Hepatocyte (in vitro differentiated cells): ENCODE measurements around the gene KRTAP12-2. TPM values are rescaled to one million over a fixed set of nuclear protein-coding genes. Genes with fewer than 3 reads are reported as not detected.
"Not testable (repeated sequence)": the region's sequence is repeated elsewhere in the genome, so short reads cannot be mapped to it uniquely, and the experiment has no call there.

Experiments used
- DNase-seq: peaks from one replicate; pipeline ENCODE4 v3.0.0-alpha.2; 2016; ENCODE audit warnings: low spot score
- H2AFZ ChIP-seq: fragments of 200-600 bp; sonication (generic); 2 replicates; pipeline ENCODE4 v1.6.0; 2016; ENCODE audit warnings: antibody characterized with exemption, mild to moderate bottlenecking
- H3K27ac ChIP-seq: fragments of 200-600 bp; sonication (generic); 2 replicates; pipeline ENCODE4 v1.5.1; 2016; ENCODE audit warnings: mild to moderate bottlenecking
- H3K27me3 ChIP-seq: fragments of 200-600 bp; sonication (generic); 2 replicates; pipeline ENCODE4 v1.6.1; 2016
- H3K36me3 ChIP-seq: fragments of 200-600 bp; sonication (generic); replicated peaks from 2 replicates; pipeline ENCODE4 v1.5.1; 2016; ENCODE audit warnings: low read depth; ENCODE audit not compliant: insufficient read depth
- H3K4me1 ChIP-seq: fragments of 200-600 bp; sonication (generic); 2 replicates; pipeline ENCODE4 v1.5.1; 2016; ENCODE audit warnings: mild to moderate bottlenecking, moderate library complexity; ENCODE audit not compliant: insufficient read depth
- H3K4me2 ChIP-seq: fragments of 200-600 bp; sonication (generic); 2 replicates; pipeline ENCODE4 v1.6.0; 2016
- H3K4me3 ChIP-seq: fragments of 200-600 bp; sonication (generic); 2 replicates; pipeline ENCODE4 v1.5.1; 2016; ENCODE audit warnings: mild to moderate bottlenecking
- H3K79me2 ChIP-seq: fragments of 200-600 bp; sonication (generic); 2 replicates; pipeline ENCODE4 v1.6.0; 2017; ENCODE audit warnings: mild to moderate bottlenecking
- H3K9me2 ChIP-seq: fragments of 200-600 bp; sonication (generic); replicated peaks from 2 replicates; pipeline ENCODE4 v1.6.0; 2017; ENCODE audit warnings: mild to moderate bottlenecking; ENCODE audit not compliant: insufficient read depth
- H3K9me3 ChIP-seq: fragments of 200-600 bp; sonication (generic); 2 replicates; pipeline ENCODE4 v1.5.1; 2016; ENCODE audit warnings: low read depth, mild to moderate bottlenecking
- H4K20me1 ChIP-seq: fragments of 200-600 bp; sonication (generic); 2 replicates; pipeline ENCODE4 v1.6.0; 2016; ENCODE audit warnings: mild to moderate bottlenecking; ENCODE audit not compliant: insufficient read depth, poor library complexity, severe bottlenecking
- CTCF ChIP-seq: fragments of 200-600 bp; sonication (generic); IDR thresholded peaks from 2 replicates; pipeline ENCODE4 v1.5.1; 2016; ENCODE audit warnings: antibody characterized with exemption, mild to moderate bottlenecking; ENCODE audit not compliant: poor library complexity
- EZH2 ChIP-seq: fragments of 200-600 bp; sonication (generic); IDR thresholded peaks from 2 replicates; pipeline ENCODE4 v1.6.1; 2016; ENCODE audit warnings: antibody characterized with exemption, mild to moderate bottlenecking, borderline replicate concordance
- EZH2phosphoT487 ChIP-seq: fragments of 200-600 bp; sonication (generic); IDR thresholded peaks from one replicate; pipeline ENCODE4 v1.6.1; 2018; ENCODE audit warnings: antibody characterized with exemption, mild to moderate bottlenecking, low read depth, moderate library complexity; ENCODE audit not compliant: unreplicated experiment, severe bottlenecking
- WGBS: methylation state at CpG from one replicate; pipeline ENCODE4 v1.1.6; 2016; ENCODE audit warnings: low lambda C conversion rate; ENCODE audit errors: missing lambda C conversion rate; 5-methylcytosine and 5-hydroxymethylcytosine counted together
- polyA plus RNA-seq: library from polyadenylated mRNA; unstranded; fragments of >200 nt; fragmentation: Nextera tagmentation; extraction: Ambion mirVana; gene quantifications from 2 replicates; pipeline ENCODE4 v1.2.1, GENCODE V29; 2016
- total RNA-seq: library from RNA; depleted of rRNA; stranded (reverse); fragments of >200 nt; gene quantifications from 2 replicates; pipeline ENCODE4 v1.2.3, GENCODE V29; 2014

The KRTAP12-2 gene
- total and polyA plus RNA-seq, 2 experiments from 2014 or later: not detected

- no peaks in the 10 kb centered on the region for H3K4me1 ChIP-seq
- no peaks in the 10 kb centered on the region for H4K20me1 ChIP-seq
- WGBS: 100% methylated on average over 2 of the region's 2 CpGs
- H3K9me2 ChIP-seq: no peaks in the 10 kb centered on the region
- H3K27me3 ChIP-seq: no peaks in the 10 kb centered on the region
- DNase-seq: no peak
- no peak overlapping the region for H3K4me2 ChIP-seq
- H3K27ac ChIP-seq: no peak overlapping the region
- H2AFZ ChIP-seq: no peak overlapping the region
- H3K79me2 ChIP-seq: no peaks in the 10 kb centered on the region
- no peak for TF ChIP-seq EZH2
- TF ChIP-seq CTCF: no peak
- no peak for TF ChIP-seq EZH2phosphoT487
- no peak overlapping the region for H3K4me3 ChIP-seq
- H3K9me3 ChIP-seq: no peaks in the 10 kb centered on the region
- no peaks in the 10 kb centered on the region for H3K36me3 ChIP-seq
Measured at GRCh38 chr21:44630440-44630839, 36.3 kb downstream of the KRTAP12-2 start.

- no peaks in the 10 kb centered on the region for H3K9me3 ChIP-seq
- no peak overlapping the region for H3K27ac ChIP-seq
- H3K9me2 ChIP-seq: no peaks in the 10 kb centered on the region
- no peaks in the 10 kb centered on the region for H3K36me3 ChIP-seq
- no peaks in the 10 kb centered on the region for H3K27me3 ChIP-seq
- no peak for DNase-seq
- TF ChIP-seq EZH2phosphoT487 (no peak), CTCF (no peak), EZH2 (no peak)
- H3K4me1 ChIP-seq: no peaks in the 10 kb centered on the region
- WGBS: 82% methylated on average over 13 of the region's 18 CpGs
- no peaks in the 10 kb centered on the region for H4K20me1 ChIP-seq
- no peak overlapping the region for H3K4me2 ChIP-seq
- H2AFZ ChIP-seq: no peak overlapping the region
- no peak overlapping the region for H3K4me3 ChIP-seq
- H3K79me2 ChIP-seq: no peaks in the 10 kb centered on the region
Measured at GRCh38 chr21:44628707-44629391, 37.9 kb downstream of the KRTAP12-2 start.

- WGBS: 82% methylated on average over 12 of the region's 15 CpGs
- not testable (repeated sequence) for H3K9me2 ChIP-seq, H3K27me3 ChIP-seq, H4K20me1 ChIP-seq, DNase-seq, H3K4me2 ChIP-seq, H2AFZ ChIP-seq, H3K27ac ChIP-seq, H3K79me2 ChIP-seq, H3K4me3 ChIP-seq, H3K36me3 ChIP-seq, H3K4me1 ChIP-seq, H3K9me3 ChIP-seq
Measured at GRCh38 chr21:44627831-44628233, 38.9 kb downstream of the KRTAP12-2 start.

GRCh38 chr21:44627181-44627822 is 39.4 kb downstream of the KRTAP12-2 start:
- H3K79me2 ChIP-seq, H3K4me3 ChIP-seq, H2AFZ ChIP-seq, H3K9me3 ChIP-seq, H3K36me3 ChIP-seq, H4K20me1 ChIP-seq, H3K27me3 ChIP-seq, H3K27ac ChIP-seq, DNase-seq, H3K4me2 ChIP-seq, H3K4me1 ChIP-seq, H3K9me2 ChIP-seq: not testable (repeated sequence)
- WGBS: 94% methylated on average over 20 of the region's 20 CpGs
